ENCODE measurements around the gene BPIFB3. TPM values are rescaled to one million over a fixed set of nuclear protein-coding genes. Genes with fewer than 3 reads are reported as not detected.

The BPIFB3 gene
- total and polyA plus RNA-seq, 9 of the 15 experiments (the other 6 are each of a cell fraction or from before 2014, with no cell fraction given), result not detected

GRCh38 chr20:33016581-33017109 is 37.1 kb upstream of the BPIFB3 start:
- no peaks in the 10 kb centered on the region; the same call in 1 of the 2 replicates for H4K20me1 ChIP-seq (replicated peaks; ENCODE audit: control insufficient read depth, insufficient read depth, low read length)
- no peaks in the 10 kb centered on the region for H3K79me2 ChIP-seq (ENCODE audit: control insufficient read depth, insufficient read depth, low read length)
- ChIA-PET POLR2A (interaction anchor here (0.6 kb wide), 1 partner anchor 250 kb away, joined by 3 read pairs; no protein-coding TSS in a partner anchor), CTCF (ENCODE audit: low intra/inter-chr PET ratio) (no interaction called here)
- FAIRE-seq (no peak), ATAC-seq (no peak), DNase-seq (ENCODE audit: extremely low read depth in 1 of 4, low spot score in 3 of 4) (no peak)
- peaks cover 0 to 3% of the 10 kb centered on the region in 2 experiments; a peak in 1 of 5 replicates for H3K4me1 ChIP-seq (replicated peaks in 1 of 2; ENCODE audit: control insufficient read depth in 2 of 2, insufficient read depth in 2 of 2, low read length in 2 of 2)
- peaks cover 2% of the 10 kb centered on the region for H3K9me1 ChIP-seq (ENCODE audit: control insufficient read depth, insufficient read depth, low read length)
- no peaks in the 10 kb centered on the region for H3K9me3 ChIP-seq (replicated peaks; ENCODE audit: control insufficient read depth, insufficient read depth, low read depth, low read length)
- H3K9ac ChIP-seq (ENCODE audit: insufficient read depth in 1 of 2, low read depth in 2 of 2, low read length in 2 of 2), result no peak overlapping the region
- H2AFZ ChIP-seq (ENCODE audit: low read depth, low read length), result no peak overlapping the region
- WGBS (ENCODE audit: insufficient coverage, low coverage, missing lambda C conversion rate), result 1% methylated on average over 6 of the region's 7 CpGs
- no peak overlapping the region for H3K27ac ChIP-seq (ENCODE audit: extremely low read depth, low read depth, low read length)
- no TSS peak for BruUV-seq (replicated peaks)
- intact Hi-C loops (cut with micrococcal nuclease) (no loop called here), in situ Hi-C loops (cut with MboI) (no loop called here)
- H3K4me2 ChIP-seq (ENCODE audit: insufficient read depth, low read length), result no peak overlapping the region
- peaks cover 7 to 47% of the 10 kb centered on the region in 2 experiments; a peak in 4 of 5 replicates for H3K27me3 ChIP-seq (ENCODE audit: control insufficient read depth in 2 of 2, insufficient read depth in 2 of 2, low read length in 2 of 2)
- no peak overlapping the region for H3K4me3 ChIP-seq
- H3K36me3 ChIP-seq (ENCODE audit: control insufficient read depth, insufficient read depth, low read length), result no peaks in the 10 kb centered on the region
- TF ChIP-seq PBX2 (CRISPR knock-in tag; IDR thresholded peaks at IDR 0.05; ENCODE audit: low read depth), result no peak
- TF ChIP-seq PBX2 (tag; conservative IDR thresholded peaks at IDR 0.05; ENCODE audit: low read depth), result no peak
- TF ChIP-seq ZNF217 (CRISPR knock-in tag; IDR thresholded peaks at IDR 0.05), result no peak
- TF ChIP-seq ZNF354B (CRISPR knock-in tag; IDR thresholded peaks at IDR 0.05), result no peak
- no peak for TF ChIP-seq HDGF (IDR thresholded peaks at IDR 0.05)
- TF ChIP-seq NFIC (IDR thresholded peaks at IDR 0.05), result no peak
- TF ChIP-seq STAT5B (CRISPR knock-in tag; IDR thresholded peaks at IDR 0.05), result no peak
- no peak for TF ChIP-seq ERF (CRISPR knock-in tag; IDR thresholded peaks at IDR 0.05)
- TF ChIP-seq HNRNPUL1 (IDR thresholded peaks at IDR 0.05; ENCODE audit: low read length), result no peak
- no peak for TF ChIP-seq ARID3A (IDR thresholded peaks at IDR 0.05; ENCODE audit: borderline replicate concordance, low read depth, low read length)
- no peak for TF ChIP-seq CBFA2T2 (conservative IDR thresholded peaks at IDR 0.05)
- no peak for TF ChIP-seq TRIM24 (IDR thresholded peaks at IDR 0.05)
- no peak for TF ChIP-seq CHD2 (IDR thresholded peaks at IDR 0.05; ENCODE audit: low read depth, low read length)
- no peak for TF ChIP-seq DEAF1 (CRISPR knock-in tag; IDR thresholded peaks at IDR 0.05)
- no peak for TF ChIP-seq CC2D1A (IDR thresholded peaks at IDR 0.05)
